ENCODE results near the gene ELFN2.

ELFN2 gene

GRCh38 chr22:37427711-37428635 is 694 bp upstream of the ELFN2 start:
- DNase-seq (ENCODE audit: low read depth in 2 of 2), result no peak

- DNase-seq (ENCODE audit: low read depth in 2 of 2), result no peak
Observed at GRCh38 chr22:37426706-37427134, 559 bp downstream of the ELFN2 start.

- no peak for DNase-seq (ENCODE audit: low read depth in 2 of 2)
Observed at GRCh38 chr22:37425800-37426705, 1.2 kb downstream of the ELFN2 start.

- no peak for DNase-seq (ENCODE audit: low read depth in 2 of 2)
Observed at GRCh38 chr22:37425369-37425768, 1.9 kb downstream of the ELFN2 start.

- DNase-seq (ENCODE audit: low read depth in 2 of 2), result no peak
Observed at GRCh38 chr22:37423283-37423682, 4.0 kb downstream of the ELFN2 start.

GRCh38 chr22:37421468-37421877 is 5.8 kb downstream of the ELFN2 start:
- DNase-seq (ENCODE audit: low read depth in 2 of 2), result no peak

GRCh38 chr22:37420686-37421467 is 6.4 kb downstream of the ELFN2 start:
- DNase-seq (ENCODE audit: low read depth in 2 of 2), result no peak

GRCh38 chr22:37419969-37420685 is 7.2 kb downstream of the ELFN2 start:
- DNase-seq (ENCODE audit: low read depth in 2 of 2), result no peak

- DNase-seq (ENCODE audit: low read depth in 2 of 2), result no peak
Observed at GRCh38 chr22:37419370-37419968, 7.8 kb downstream of the ELFN2 start.

GRCh38 chr22:37418627-37419369 is 8.5 kb downstream of the ELFN2 start:
- DNase-seq (ENCODE audit: low read depth in 2 of 2), result no peak

GRCh38 chr22:37417677-37418348 is 9.5 kb downstream of the ELFN2 start:
- no peak for DNase-seq (ENCODE audit: low read depth in 2 of 2)

GRCh38 chr22:37417264-37417663 is 10.0 kb downstream of the ELFN2 start:
- DNase-seq (ENCODE audit: low read depth in 2 of 2), result no peak

GRCh38 chr22:37416827-37417226 is 10.5 kb downstream of the ELFN2 start:
- peak in 1 of 2 donors; percentile 14 for DNase-seq (ENCODE audit: low read depth in 2 of 2)

GRCh38 chr22:37416389-37416788 is 10.9 kb downstream of the ELFN2 start:
- no peak for DNase-seq (ENCODE audit: low read depth in 2 of 2)

GRCh38 chr22:37415210-37415609 is 12.1 kb downstream of the ELFN2 start:
- no peak for DNase-seq (ENCODE audit: low read depth in 2 of 2)

- no peak for DNase-seq (ENCODE audit: low read depth in 2 of 2)
Observed at GRCh38 chr22:37414288-37414687, 13.0 kb downstream of the ELFN2 start.

- DNase-seq (ENCODE audit: low read depth in 2 of 2), result no peak
Observed at GRCh38 chr22:37413546-37413945, 13.7 kb downstream of the ELFN2 start.

- no peak for DNase-seq (ENCODE audit: low read depth in 2 of 2)
Observed at GRCh38 chr22:37412495-37413250, 14.6 kb downstream of the ELFN2 start.

GRCh38 chr22:37411655-37412054 is 15.6 kb downstream of the ELFN2 start:
- no peak for DNase-seq (ENCODE audit: low read depth in 2 of 2)
